Measurements from ENCODE around the gene STAT3. TPM values are rescaled to one million over a fixed set of nuclear protein-coding genes. Genes with fewer than 3 reads are reported as not detected.
A peak's percentile ranks its signal among the peaks of the same experiment; 100 is the strongest.

Gene STAT3
- total and polyA plus RNA-seq, 2 donors (not counting 1 experiment from before 2014, with no cell fraction given): 50.1 to 140 TPM

DNA sequence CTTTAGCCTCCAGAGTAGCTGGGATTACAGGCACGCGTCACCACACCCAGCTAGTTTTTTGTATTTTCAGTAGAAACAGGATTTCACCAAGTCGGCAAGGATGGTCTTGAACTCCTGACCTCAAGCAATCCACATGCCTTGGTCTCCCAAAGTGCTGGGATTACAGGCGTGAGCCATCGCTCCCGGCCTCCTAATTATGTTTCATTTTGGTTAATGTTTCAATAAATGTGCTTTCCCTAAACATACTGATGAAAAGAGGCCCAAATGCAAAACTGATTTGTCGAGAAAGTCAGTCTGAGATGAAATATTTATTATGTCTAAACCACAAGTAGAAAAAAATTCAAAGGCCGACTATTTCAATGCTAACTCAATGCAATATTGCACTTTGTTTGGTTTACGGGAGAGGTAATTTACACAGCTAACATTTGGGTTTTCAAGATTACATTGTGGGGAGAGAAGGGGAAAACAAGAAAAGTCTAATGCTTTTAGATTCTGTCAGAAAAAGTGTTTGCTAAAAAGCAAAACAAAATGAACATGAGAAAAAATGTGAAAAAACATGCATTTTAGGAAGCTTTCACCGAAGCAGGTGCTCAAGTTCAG is 9.8 kb downstream of the STAT3 start:
- DNase-seq: no peak
- Histone ChIP-seq H4K20me1 (ENCODE audit: control insufficient read depth, insufficient read depth, low read length, poor library complexity, severe bottlenecking) (peaks cover 61% of the 10 kb centered on the region), H3K4me2 (replicated peaks; ENCODE audit: low read depth, low read length, poor library complexity, severe bottlenecking) (peak overlapping the region; percentile 76), H3K36me3 (replicated peaks in 1 of 2; ENCODE audit: control extremely low read depth in 1 of 2, control insufficient read depth in 1 of 2, extremely low read depth in 1 of 2, insufficient read depth in 2 of 2, low read length in 1 of 2) (peaks cover 0 to 2% of the 10 kb centered on the region in 2 experiments), H3K27ac (ENCODE audit: low read length in 2 of 2) (peak overlapping the region in 1 of 2 donors; percentile 73), H3K79me2 (ENCODE audit: control insufficient read depth, insufficient read depth, low read length) (peaks cover 90% of the 10 kb centered on the region), H2AFZ (ENCODE audit: insufficient read depth, low read depth, low read length, poor library complexity, severe bottlenecking) (no peak overlapping the region), H3K27me3 (replicated peaks in 1 of 4; ENCODE audit: control extremely low read depth in 1 of 4, control insufficient read depth in 3 of 4, insufficient read depth in 4 of 4, low read length in 3 of 4) (no peaks in the 10 kb centered on the region), H3K9me3 (ENCODE audit: control extremely low read depth in 1 of 3, control insufficient read depth in 2 of 3, insufficient read depth in 1 of 3, low read length in 2 of 3) (no peaks in the 10 kb centered on the region), H3K9ac (ENCODE audit: low read length) (peak overlapping the region; percentile 54), H3K4me1 (ENCODE audit: control insufficient read depth in 2 of 2, insufficient read depth in 2 of 2, low read length in 2 of 2) (peaks cover 17 to 25% of the 10 kb centered on the region in 2 donors), H3K4me3 (ENCODE audit: control extremely low read depth in 1 of 5, extremely low read depth in 1 of 5, insufficient read depth in 1 of 5, low read depth in 2 of 5, low read length in 4 of 5) (peak overlapping the region in 2 of 5 experiments; percentile 33 to 35)
- WGBS (ENCODE audit: insufficient coverage): no CpG with 5 or more reads among the region's 10 CpGs
- CTCF ChIA-PET: interaction anchor here (1.0 to 2.4 kb wide), 3 partner anchors 10 to 149 kb away, joined by 3 to 8 read pairs (median 7); partner anchors contain the start of gene STAT3
- ATAC-seq (ENCODE audit: low read depth): no peak
- peak overlapping the region; percentile 81 for H3K27ac Mint-ChIP-seq
- peak overlapping the region; percentile 86 for H3K4me3 Mint-ChIP-seq
- H3K4me1 Mint-ChIP-seq: peaks cover 61% of the 10 kb centered on the region
- TF ChIP-seq EZH2 (IDR thresholded peaks at IDR 0.05; ENCODE audit: borderline replicate concordance, insufficient read depth, low read depth, low read length, poor library complexity, severe bottlenecking) (no peak), CTCF (IDR thresholded peaks at IDR 0.05) (no peak)
- no peaks in the 10 kb centered on the region for H3K27me3 Mint-ChIP-seq
- intact Hi-C loops (cut with micrococcal nuclease): loop anchor here (5.0 kb wide), 1 partner anchor 36 kb away; no protein-coding TSS in a partner anchor
- POLR2A ChIA-PET: interaction anchor here (2.5 kb wide), 1 partner anchor 10 kb away, joined by 13 read pairs; the partner anchor contains the start of gene STAT3
- H3K9me3 Mint-ChIP-seq (ENCODE audit: insufficient read depth): no peaks in the 10 kb centered on the region

DNA sequence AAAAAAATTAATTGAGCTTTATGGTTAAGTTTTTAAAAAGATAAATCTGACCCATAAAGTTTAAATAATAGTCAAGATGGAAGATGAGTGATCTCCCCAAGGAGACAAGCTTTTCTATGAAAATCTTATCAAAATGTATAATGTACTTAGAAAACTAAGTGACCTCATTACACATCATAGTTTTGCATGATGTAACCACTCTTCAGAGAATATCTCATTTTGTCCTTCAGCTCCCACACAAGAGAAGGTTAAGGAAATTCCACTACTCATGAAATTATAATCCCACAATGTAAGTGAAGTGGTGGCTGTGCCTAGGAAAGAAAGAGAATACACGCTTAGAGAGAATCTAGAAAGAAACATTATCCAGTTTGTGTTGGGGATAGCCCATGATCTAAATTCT is 14.3 kb downstream of the STAT3 start:
- ATAC-seq (ENCODE audit: low read depth): no peak

More for the DNA sequence above, 14.3 kb downstream of the STAT3 start:
- H3K27ac Mint-ChIP-seq: no peak overlapping the region
- peaks cover 42% of the 10 kb centered on the region for H3K4me1 Mint-ChIP-seq
- H2AFZ ChIP-seq (ENCODE audit: insufficient read depth, low read depth, low read length, poor library complexity, severe bottlenecking): no peak overlapping the region
- H3K9me3 ChIP-seq (ENCODE audit: control extremely low read depth in 1 of 3, control insufficient read depth in 2 of 3, insufficient read depth in 1 of 3, low read length in 2 of 3): peaks cover 0 to 2% (median 0%) of the 10 kb centered on the region in 3 donors
- no peak overlapping the region for H3K4me2 ChIP-seq (replicated peaks; ENCODE audit: low read depth, low read length, poor library complexity, severe bottlenecking)
- H3K4me3 ChIP-seq (ENCODE audit: control extremely low read depth in 1 of 5, extremely low read depth in 1 of 5, insufficient read depth in 1 of 5, low read depth in 2 of 5, low read length in 4 of 5): no peak overlapping the region
- intact Hi-C loops (cut with micrococcal nuclease): no loop called here
- ChIA-PET CTCF (interaction anchor here (0.7 to 1.6 kb wide), 5 partner anchors 12 to 54 kb away, joined by 3 to 4 read pairs (median 4); no protein-coding TSS in a partner anchor), POLR2A (interaction anchor here (0.7 to 1.4 kb wide), 2 partner anchors 15 kb away, joined by 3 to 5 read pairs; partner anchors contain the start of gene STAT3)
- no peaks in the 10 kb centered on the region for H3K27me3 ChIP-seq (replicated peaks in 1 of 4; ENCODE audit: control extremely low read depth in 1 of 4, control insufficient read depth in 3 of 4, insufficient read depth in 4 of 4, low read length in 3 of 4)
- peaks cover 63% of the 10 kb centered on the region for H4K20me1 ChIP-seq (ENCODE audit: control insufficient read depth, insufficient read depth, low read length, poor library complexity, severe bottlenecking)
- no peaks in the 10 kb centered on the region for H3K9me3 Mint-ChIP-seq (ENCODE audit: insufficient read depth)
- H3K4me3 Mint-ChIP-seq: no peak overlapping the region
- DNase-seq: no peak
- peaks cover 89% of the 10 kb centered on the region for H3K79me2 ChIP-seq (ENCODE audit: control insufficient read depth, insufficient read depth, low read length)
- H3K4me1 ChIP-seq (ENCODE audit: control insufficient read depth in 2 of 2, insufficient read depth in 2 of 2, low read length in 2 of 2): peaks cover 8 to 13% of the 10 kb centered on the region in 2 donors
- H3K9ac ChIP-seq (ENCODE audit: low read length): no peak overlapping the region
- WGBS (ENCODE audit: insufficient coverage): no CpG with 5 or more reads among the region's 1 CpG
- no peaks in the 10 kb centered on the region for H3K27me3 Mint-ChIP-seq
- TF ChIP-seq CTCF (IDR thresholded peaks at IDR 0.05) (no peak), EZH2 (IDR thresholded peaks at IDR 0.05; ENCODE audit: borderline replicate concordance, insufficient read depth, low read depth, low read length, poor library complexity, severe bottlenecking) (no peak)
- peaks cover 0 to 9% of the 10 kb centered on the region in 2 experiments for H3K36me3 ChIP-seq (replicated peaks in 1 of 2; ENCODE audit: control extremely low read depth in 1 of 2, control insufficient read depth in 1 of 2, extremely low read depth in 1 of 2, insufficient read depth in 2 of 2, low read length in 1 of 2)
- H3K27ac ChIP-seq (ENCODE audit: low read length in 2 of 2): no peak overlapping the region

All from B cell (primary cell).